Omental fat pad (tissue), 4 donors: ENCODE results near the gene ARHGEF6. TPM values are rescaled to one million over a fixed set of nuclear protein-coding genes. Genes with fewer than 3 reads are reported as not detected.
"Not testable (repeated sequence)": the region's sequence is repeated elsewhere in the genome, so short reads cannot be mapped to it uniquely, and the experiment has no call there.

ENCODE experiments used
- ATAC-seq: fragments of 150-250 bp; one replicate; pipeline ENCODE4 v1.9.1; 2016; ENCODE audit warnings: mild to moderate bottlenecking, moderate library complexity; ENCODE audit not compliant: low FRiP score
- DNase-seq: peaks from one replicate; pipeline ENCODE4 v3.0.0-alpha.2; 2019; ENCODE audit warnings: low spot score
- CTCF ChIP-seq, 3 donors: fragments of 450-650 bp; IDR thresholded peaks; one replicate each; pipeline ENCODE4 v1.5.1; 2016 to 2017; ENCODE audit warnings: antibody characterized with exemption in 3 of 3, mild to moderate bottlenecking in 3 of 3, moderate library complexity in 2 of 3
- total RNA-seq, 4 donors: library from RNA; depleted of rRNA; stranded (reverse); fragments of >200 nt; gene quantifications; one replicate each; pipeline ENCODE4 v1.1.0, GENCODE V29; 2016

Gene ARHGEF6
- 100 to 1,000 TPM in 1 of 4 donors, 10 to 100 TPM in 3; 38.8 to 150 (median 57.5) TPM for total RNA-seq

DNA sequence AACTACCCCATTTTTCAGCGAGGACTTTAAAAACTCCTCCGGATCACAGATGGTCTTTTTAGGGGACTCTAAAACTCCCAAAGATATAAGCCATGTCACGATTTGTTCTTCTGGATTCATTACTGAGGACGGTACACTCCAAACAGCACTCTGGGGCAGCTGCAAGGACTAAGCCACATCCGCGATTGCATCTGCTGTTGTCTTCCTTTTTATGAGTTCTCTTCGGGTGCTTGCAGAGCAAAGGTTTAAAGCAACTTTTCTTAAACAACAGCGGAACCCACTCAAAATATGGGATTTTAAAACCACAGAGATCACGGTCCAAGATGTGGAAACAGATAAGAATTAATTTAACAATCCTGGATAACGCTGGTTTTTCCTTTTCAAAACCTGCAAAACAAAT, at the start of gene ARHGEF6:
Gene ARHGEF6, minus strand, starts transcription at position 170 of the 400 bp plus-strand sequence. Its CDS starts 50 bp downstream, at position 120.
- TF ChIP-seq CTCF (IDR thresholded peaks at IDR 0.05) = no peak
- no peak for DNase-seq
- no peak for ATAC-seq

- no peak for ATAC-seq
- no peak for TF ChIP-seq CTCF (IDR thresholded peaks at IDR 0.05)
- no peak for DNase-seq
Observed at GRCh38 chrX:136829413-136829812, 48.7 kb upstream of the ARHGEF6 start.

DNA sequence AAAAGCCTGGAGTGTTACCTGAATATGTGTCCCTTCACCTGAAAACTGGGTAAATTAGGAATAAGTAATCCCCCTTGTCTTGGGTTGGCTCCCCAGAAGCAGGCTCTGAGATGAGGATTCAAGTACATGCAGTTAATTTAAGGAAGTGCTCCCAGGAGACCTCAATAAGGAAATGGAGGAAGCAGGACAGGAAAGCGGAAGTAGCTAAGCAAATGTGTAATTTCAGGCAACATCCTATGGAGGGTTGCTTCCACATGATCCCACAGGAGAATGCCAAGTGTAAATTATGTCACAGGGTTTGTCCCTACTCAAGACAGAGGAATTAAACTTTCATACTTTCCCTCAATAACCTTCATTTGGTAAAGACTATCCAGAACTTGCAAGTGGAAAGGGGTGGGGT, 48.1 kb upstream of the ARHGEF6 start:
- TF ChIP-seq CTCF (IDR thresholded peaks at IDR 0.05) = no peak
- DNase-seq (no peak), ATAC-seq (no peak)

- no peak for TF ChIP-seq CTCF (IDR thresholded peaks at IDR 0.05)
- DNase-seq (no peak), ATAC-seq (no peak)
Observed at GRCh38 chrX:136827026-136827425, 46.3 kb upstream of the ARHGEF6 start.

DNA sequence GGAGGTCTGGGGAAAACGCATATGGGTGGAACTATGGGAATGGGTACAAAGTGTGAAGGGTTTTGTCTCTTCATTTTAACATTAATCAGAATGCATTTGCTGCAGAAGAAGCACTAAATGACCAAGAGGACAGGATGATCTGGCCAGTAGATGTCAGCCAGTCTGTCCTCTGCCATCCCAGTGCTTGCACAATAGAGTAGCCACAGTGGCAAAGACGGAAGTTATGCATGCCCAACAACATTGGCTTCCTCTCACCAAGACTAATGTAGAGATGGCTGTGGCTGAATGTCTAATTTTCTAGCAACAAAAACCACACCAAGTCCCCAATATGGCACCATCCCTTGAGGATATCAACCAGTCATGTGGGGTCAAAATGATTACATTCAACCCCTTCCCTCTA, 45.0 kb upstream of the ARHGEF6 start:
- TF ChIP-seq CTCF (IDR thresholded peaks at IDR 0.05) = no peak
- no peak for ATAC-seq
- no peak for DNase-seq

- DNase-seq (no peak), ATAC-seq (no peak)
- no peak for TF ChIP-seq CTCF (IDR thresholded peaks at IDR 0.05)
Observed at GRCh38 chrX:136823175-136823574, 42.4 kb upstream of the ARHGEF6 start.

DNA sequence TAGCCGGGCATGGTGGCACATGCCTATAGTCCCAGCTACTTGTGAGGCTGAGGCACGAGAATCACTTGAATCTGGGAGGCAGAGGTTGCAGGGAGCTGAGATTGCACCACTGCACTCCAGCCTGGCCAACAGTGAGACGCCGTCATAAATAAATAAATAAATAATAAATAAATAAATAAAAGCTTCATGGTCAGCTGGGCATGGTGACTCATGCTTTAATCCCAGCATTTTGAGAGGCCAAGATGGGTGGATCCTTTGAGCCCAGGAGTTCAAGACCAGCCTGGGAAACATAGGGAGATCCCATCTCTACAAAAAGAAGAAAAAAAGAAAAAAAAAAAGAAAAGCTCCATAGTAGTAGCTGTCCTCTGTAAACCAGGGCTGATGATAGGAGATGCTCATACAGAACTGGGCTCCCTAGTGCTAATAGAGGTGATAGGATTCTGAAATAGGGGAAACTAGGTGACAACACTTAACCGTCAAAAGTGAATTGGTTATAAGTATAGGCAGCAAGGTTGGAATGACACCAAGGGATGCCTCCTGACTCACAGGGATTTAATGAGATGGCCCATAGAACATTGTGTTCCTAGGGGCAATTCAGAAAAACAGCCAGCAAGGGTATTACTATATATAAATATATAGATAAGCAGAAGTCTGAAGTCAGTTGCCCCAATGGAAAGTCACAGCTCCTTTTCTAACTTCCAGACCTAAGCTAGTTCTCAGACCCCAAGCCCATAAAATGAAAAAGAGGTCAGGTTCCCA, 41.8 kb upstream of the ARHGEF6 start:
- ATAC-seq = no peak
- DNase-seq = no peak
- no peak for TF ChIP-seq CTCF (IDR thresholded peaks at IDR 0.05)

DNA sequence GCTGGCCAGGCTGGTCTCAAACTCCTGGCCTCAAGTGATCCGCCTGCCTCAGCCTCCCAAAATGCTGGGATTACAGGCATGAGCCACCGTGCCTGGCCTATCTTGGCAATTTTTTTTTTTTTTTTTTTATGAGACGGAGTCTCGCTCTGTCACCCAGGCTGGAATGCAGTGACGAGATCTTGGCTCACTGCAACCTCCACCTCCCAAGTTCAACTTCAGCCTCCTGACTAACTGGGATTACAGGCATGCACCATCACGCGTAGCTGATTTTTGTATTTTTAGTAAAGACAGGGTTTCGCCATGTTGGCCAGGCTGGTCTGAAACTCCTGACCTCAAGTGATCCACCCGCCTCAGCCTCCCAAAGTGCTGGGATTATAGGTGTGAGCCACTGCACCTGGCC, 39.0 kb upstream of the ARHGEF6 start:
- DNase-seq, ATAC-seq: not testable (repeated sequence)
